Fibroblast of mammary gland (primary cell): ENCODE measurements around the gene GPC6.

Experiments used
- DNase-seq: peaks from one replicate; pipeline ENCODE4 v3.0.0-alpha.2; 2010; ENCODE audit warnings: low read depth
- H3K4me3 ChIP-seq: 2 replicates; pipeline ENCODE4 v1.5.1; 2011; ENCODE audit warnings: low read depth, mild to moderate bottlenecking, low read length, moderate library complexity; ENCODE audit not compliant: control insufficient read depth
- CTCF ChIP-seq: conservative IDR thresholded peaks from 2 replicates; pipeline ENCODE4 v1.5.1; 2011; ENCODE audit warnings: low read depth, low read length, inconsistent platforms; ENCODE audit not compliant: control insufficient read depth, insufficient read depth

Gene GPC6

GRCh38 chr13:93290503-93290902, 63.9 kb downstream of the GPC6 start:
- DNase-seq: peak; percentile 39
- H3K4me3 ChIP-seq: no peak overlapping the region
- no peak for TF ChIP-seq CTCF

GRCh38 chr13:93292366-93292765, 65.8 kb downstream of the GPC6 start:
- no peak overlapping the region for H3K4me3 ChIP-seq
- no peak for TF ChIP-seq CTCF
- no peak for DNase-seq

GRCh38 chr13:93293710-93294109, 67.1 kb downstream of the GPC6 start:
- TF ChIP-seq CTCF: no peak
- DNase-seq: no peak
- H3K4me3 ChIP-seq: no peak overlapping the region

- no peak for TF ChIP-seq CTCF
- peak; percentile 11 for DNase-seq
- H3K4me3 ChIP-seq: no peak overlapping the region
These were observed 70.0 kb downstream of the GPC6 start for GRCh38 chr13:93296584-93296983.

GRCh38 chr13:93298713-93299112, 72.1 kb downstream of the GPC6 start:
- peak; percentile 60 for DNase-seq
- TF ChIP-seq CTCF: no peak
- no peak overlapping the region for H3K4me3 ChIP-seq

GRCh38 chr13:93304134-93304533, 77.5 kb downstream of the GPC6 start:
- no peak for TF ChIP-seq CTCF
- DNase-seq: no peak
- no peak overlapping the region for H3K4me3 ChIP-seq
